AG09309 (cell line): ENCODE results near the gene KLKB1.

Experiments
- DNase-seq: peaks from one replicate; pipeline ENCODE4 v3.0.0-alpha.2; 2010; ENCODE audit warnings: low read depth
- H3K4me3 ChIP-seq: 2 replicates; pipeline ENCODE4 v1.5.1; 2011; ENCODE audit warnings: mild to moderate bottlenecking, low read depth, low read length, moderate library complexity; ENCODE audit not compliant: control insufficient read depth
- CTCF ChIP-seq: IDR thresholded peaks from 2 replicates; pipeline ENCODE4 v1.5.1; 2011; ENCODE audit warnings: mild to moderate bottlenecking, low read depth, low read length, inconsistent platforms; ENCODE audit not compliant: insufficient read depth, control insufficient read depth; ENCODE audit errors: missing control alignments

The KLKB1 gene

GRCh38 chr4:186304866-186305505, 77.7 kb downstream of the KLKB1 start:
- DNase-seq: no peak
- no peak overlapping the region for H3K4me3 ChIP-seq
- no peak for TF ChIP-seq CTCF

GRCh38 chr4:186307497-186307896, 80.2 kb downstream of the KLKB1 start:
- no peak overlapping the region for H3K4me3 ChIP-seq
- TF ChIP-seq CTCF: no peak
- DNase-seq: no peak

- no peak for TF ChIP-seq CTCF
- H3K4me3 ChIP-seq: no peak overlapping the region
These were observed 80.6 kb downstream of the KLKB1 start for GRCh38 chr4:186307916-186308315.

More at GRCh38 chr4:186307916-186308315, 80.6 kb downstream of the KLKB1 start:
- DNase-seq: no peak
